HFFc6 (cell line): ENCODE measurements around the gene TMEM119. TPM values are rescaled to one million over a fixed set of nuclear protein-coding genes. Genes with fewer than 3 reads are reported as not detected.
"Not testable (repeated sequence)": the region's sequence is repeated elsewhere in the genome, so short reads cannot be mapped to it uniquely, and the experiment has no call there.

Experiments
- DNase-seq: peaks from one replicate; pipeline ENCODE4 v3.0.0-alpha.2; 2018
- H3K27ac Mint-ChIP-seq: 2 replicates; pipeline ENCODE4 v1.8.0; 2020; ENCODE audit warnings: mild to moderate bottlenecking, mixed read lengths
- H3K27me3 Mint-ChIP-seq: 2 replicates; pipeline ENCODE4 v1.8.0; 2021; ENCODE audit warnings: mild to moderate bottlenecking, moderate library complexity, mixed read lengths; ENCODE audit not compliant: insufficient read depth
- H3K36me3 Mint-ChIP-seq: 2 replicates; pipeline ENCODE4 v1.8.0; 2021; ENCODE audit warnings: low read depth, mixed read lengths
- H3K4me1 Mint-ChIP-seq: 2 replicates; pipeline ENCODE4 v1.8.0; 2020; ENCODE audit warnings: low read depth, mixed read lengths
- H3K4me3 Mint-ChIP-seq: 2 replicates; pipeline ENCODE4 v1.8.0; 2020; ENCODE audit warnings: mild to moderate bottlenecking, moderate library complexity, mixed read lengths
- H3K9me3 Mint-ChIP-seq: 2 replicates; pipeline ENCODE4 v1.8.0; 2020; ENCODE audit warnings: mild to moderate bottlenecking, mixed read lengths
- CTCF ChIP-seq: fragments of 200-600 bp; sonication (generic); IDR thresholded peaks from 2 replicates; pipeline ENCODE4 v1.5.0; 2021; ENCODE audit warnings: antibody characterized with exemption, mild to moderate bottlenecking
- total RNA-seq, 6 experiments: library from RNA; stranded (reverse); fragmentation: NEBNext Ultra II Directional; extraction: Animal tissue kit (Norgen Biotek cat#: 25700); gene quantifications; 2 replicates in 1 of 6; 3 replicates in 5 of 6; pipeline ENCODE4 v1.2.3, GENCODE V29; 2021

The TMEM119 gene
- total RNA-seq, 6 experiments from 2014 or later: 11.9 to 22.2 (median 19.1) TPM

GRCh38 chr12:108635997-108636808, 38.3 kb upstream of the TMEM119 start:
- TF ChIP-seq CTCF: no peak
- H3K27me3 Mint-ChIP-seq: peaks cover 51% of the 10 kb centered on the region
- H3K4me1 Mint-ChIP-seq: peaks cover 45% of the 10 kb centered on the region
- no peak overlapping the region for H3K4me3 Mint-ChIP-seq
- peaks cover 5% of the 10 kb centered on the region; the same call in 1 of the 2 replicates for H3K9me3 Mint-ChIP-seq
- peaks cover 19% of the 10 kb centered on the region for H3K36me3 Mint-ChIP-seq
- H3K27ac Mint-ChIP-seq: peak overlapping the region; percentile 38; the same call in 1 of the 2 replicates
- no peak for DNase-seq

GRCh38 chr12:108635201-108635996, 37.5 kb upstream of the TMEM119 start:
- Mint-ChIP-seq H3K4me3 (no peak overlapping the region), H3K27ac (peak overlapping the region; percentile 38; the same call in 1 of the 2 replicates), H3K27me3 (peaks cover 44% of the 10 kb centered on the region), H3K4me1 (peaks cover 45% of the 10 kb centered on the region), H3K36me3 (peaks cover 11% of the 10 kb centered on the region), H3K9me3 (peaks cover 5% of the 10 kb centered on the region; the same call in 1 of the 2 replicates)
- no peak for DNase-seq
- no peak for TF ChIP-seq CTCF

GRCh38 chr12:108634341-108634751, 36.5 kb upstream of the TMEM119 start:
- peaks cover 46% of the 10 kb centered on the region for H3K4me1 Mint-ChIP-seq
- no peak for TF ChIP-seq CTCF
- peaks cover 35% of the 10 kb centered on the region for H3K27me3 Mint-ChIP-seq
- DNase-seq: no peak
- peaks cover 3% of the 10 kb centered on the region; the same call in 1 of the 2 replicates for H3K9me3 Mint-ChIP-seq
- peak overlapping the region; percentile 12; the same call in 1 of the 2 replicates for H3K27ac Mint-ChIP-seq
- H3K4me3 Mint-ChIP-seq: no peak overlapping the region
- peaks cover 4% of the 10 kb centered on the region for H3K36me3 Mint-ChIP-seq

- DNase-seq: no peak
- Mint-ChIP-seq H3K27ac (peak within 1 kb of the TSS; percentile 18), H3K4me1 (peaks cover 49% of the 10 kb centered on the region), H3K9me3 (no peaks in the 10 kb centered on the region), H3K27me3 (peaks cover 29% of the 10 kb centered on the region), H3K4me3 (no peak within 1 kb of the TSS), H3K36me3 (no peaks in the 10 kb centered on the region)
- no peak for TF ChIP-seq CTCF
These were observed 35.8 kb upstream of the TMEM119 start, which contains the start of gene SELPLG for GRCh38 chr12:108633534-108634248. Gene SELPLG, minus strand, starts transcription at chr12:108633894. Its CDS starts 9,587 bp downstream, at chr12:108624307.

- no peak for DNase-seq
- H3K27ac Mint-ChIP-seq: no peak overlapping the region
- TF ChIP-seq CTCF: no peak
- peaks cover 23% of the 10 kb centered on the region for H3K27me3 Mint-ChIP-seq
- H3K4me3 Mint-ChIP-seq: no peak overlapping the region
- no peaks in the 10 kb centered on the region for H3K36me3 Mint-ChIP-seq
- H3K4me1 Mint-ChIP-seq: peaks cover 55% of the 10 kb centered on the region
- H3K9me3 Mint-ChIP-seq: no peaks in the 10 kb centered on the region
These were observed 35.2 kb upstream of the TMEM119 start for GRCh38 chr12:108633081-108633533.

GRCh38 chr12:108631261-108631660, 33.4 kb upstream of the TMEM119 start:
- H3K4me3 Mint-ChIP-seq: not testable (repeated sequence)
- H3K27ac Mint-ChIP-seq: peak overlapping the region; percentile 92
- peaks cover 49% of the 10 kb centered on the region for H3K4me1 Mint-ChIP-seq

More at GRCh38 chr12:108631261-108631660, 33.4 kb upstream of the TMEM119 start:
- H3K9me3 Mint-ChIP-seq, DNase-seq, H3K36me3 Mint-ChIP-seq: not testable (repeated sequence)
- H3K27me3 Mint-ChIP-seq: peaks cover 14% of the 10 kb centered on the region
